Neural cell (in vitro differentiated cells): ENCODE results near the gene ARHGAP10. TPM values are rescaled to one million over a fixed set of nuclear protein-coding genes. Genes with fewer than 3 reads are reported as not detected.

Source experiments
- H2AFZ ChIP-seq: fragments of 200-600, 300-800 bp; sonication (generic), shearing (Covaris generic); 2 replicates; pipeline ENCODE4 v1.6.0; 2014; ENCODE audit warnings: low read depth, mild to moderate bottlenecking, antibody characterized with exemption, low read length, moderate library complexity
- H3F3A ChIP-seq: fragments of 200-600 bp; shearing (Covaris generic); 2 replicates; pipeline ENCODE4 v1.6.1; 2016; ENCODE audit warnings: mild to moderate bottlenecking, moderate library complexity, mixed read lengths, antibody characterized with exemption, low read length; ENCODE audit not compliant: insufficient read depth, poor library complexity, severe bottlenecking
- H3K27ac ChIP-seq: fragments of 200-600, 300-800 bp; sonication (generic), shearing (Covaris generic); 2 replicates; pipeline ENCODE4 v1.5.1; 2014; ENCODE audit warnings: mild to moderate bottlenecking, low read length, moderate library complexity
- H3K27me3 ChIP-seq: fragments of 300-800, 200-600 bp; sonication (generic), shearing (Covaris generic); 2 replicates; pipeline ENCODE4 v1.6.0; 2014; ENCODE audit warnings: mild to moderate bottlenecking, low read depth, low read length, moderate library complexity; ENCODE audit not compliant: insufficient read depth
- H3K36me3 ChIP-seq: fragments of 300-800, 200-600 bp; sonication (generic), shearing (Covaris generic); 2 replicates; pipeline ENCODE4 v1.5.1; 2014; ENCODE audit warnings: mild to moderate bottlenecking, antibody characterized with exemption, low read length, moderate library complexity; ENCODE audit not compliant: insufficient read depth
- H3K4me2 ChIP-seq: fragments of 300-800, 200-600 bp; sonication (generic), shearing (Covaris generic); 2 replicates; pipeline ENCODE4 v1.6.0; 2014; ENCODE audit warnings: mild to moderate bottlenecking, low read length
- H3K4me3 ChIP-seq: fragments of 300-800, 200-600 bp; sonication (generic), shearing (Covaris generic); 2 replicates; pipeline ENCODE4 v1.5.1; 2014; ENCODE audit warnings: mild to moderate bottlenecking, low read length, moderate library complexity
- H3K79me2 ChIP-seq: fragments of 200-600 bp; shearing (Covaris generic); replicated peaks from 2 replicates; pipeline ENCODE4 v1.6.0; 2014; ENCODE audit warnings: mild to moderate bottlenecking, low read length, moderate library complexity; ENCODE audit not compliant: insufficient read depth
- H3K9ac ChIP-seq: fragments of 300-800, 200-600 bp; sonication (generic), shearing (Covaris generic); 2 replicates; pipeline ENCODE4 v1.6.1; 2016; ENCODE audit warnings: mild to moderate bottlenecking, low read length, mixed read lengths
- H3K9me2 ChIP-seq: fragments of 200-600 bp; shearing (Covaris generic); 2 replicates; pipeline ENCODE4 v1.6.1; 2016; ENCODE audit warnings: mild to moderate bottlenecking, low read length, mixed read lengths; ENCODE audit not compliant: insufficient read depth
- H3K9me3 ChIP-seq: fragments of 200-600, 300-800 bp; sonication (generic), shearing (Covaris generic); 2 replicates; pipeline ENCODE4 v1.6.1; 2016; ENCODE audit warnings: mild to moderate bottlenecking, mixed run types, low read length, moderate library complexity, mixed read lengths
- H4K20me1 ChIP-seq: fragments of 200-600 bp; shearing (Covaris generic); 2 replicates; pipeline ENCODE4 v1.6.1; 2016; ENCODE audit warnings: mild to moderate bottlenecking, mixed run types; ENCODE audit not compliant: insufficient read depth
- EP300 ChIP-seq: fragments of 450-650 bp; conservative IDR thresholded peaks from 2 replicates; pipeline ENCODE4 v1.6.1; 2014; ENCODE audit warnings: antibody characterized with exemption, mild to moderate bottlenecking, moderate library complexity; ENCODE audit not compliant: poor library complexity, severe bottlenecking
- EZH2 ChIP-seq: fragments of 200-600, 300-800 bp; shearing (Covaris generic), sonication (generic); IDR thresholded peaks from 2 replicates; pipeline ENCODE4 v1.6.1; 2014; ENCODE audit warnings: antibody characterized with exemption, low read length, borderline replicate concordance, mild to moderate bottlenecking; ENCODE audit not compliant: insufficient read depth, poor library complexity, severe bottlenecking
- MXI1 ChIP-seq: fragments of 450-650 bp; conservative IDR thresholded peaks from 2 replicates; pipeline ENCODE4 v1.6.1; 2014; ENCODE audit warnings: antibody characterized with exemption, mild to moderate bottlenecking; ENCODE audit not compliant: poor library complexity, severe bottlenecking
- POLR2AphosphoS5 ChIP-seq: IDR thresholded peaks from 2 replicates; pipeline ENCODE4 v1.6.1; 2012
- RAD21 ChIP-seq: fragments of 450-650 bp; conservative IDR thresholded peaks from 2 replicates; pipeline ENCODE4 v1.6.1; 2014; ENCODE audit warnings: antibody characterized with exemption, mild to moderate bottlenecking, moderate library complexity
- SMC3 ChIP-seq: fragments of 450-650 bp; conservative IDR thresholded peaks from 2 replicates; pipeline ENCODE4 v1.6.1; 2014; ENCODE audit warnings: antibody characterized with exemption, mild to moderate bottlenecking, moderate library complexity; ENCODE audit not compliant: poor library complexity
- TAF1 ChIP-seq: IDR thresholded peaks from 2 replicates; pipeline ENCODE4 v1.6.1; 2012; ENCODE audit warnings: low read depth
- polyA plus RNA-seq: library from polyadenylated mRNA; depleted of rRNA; stranded (reverse); fragments of >200 nt; gene quantifications from 2 replicates; pipeline ENCODE4 v1.2.3, GENCODE V29; 2014
- TF ChIP-seq, protein P1 (sequence below): fragments of 450-650 bp; IDR thresholded peaks from 2 replicates; pipeline ENCODE4 v1.5.1; 2014; ENCODE audit warnings: antibody characterized with exemption, mild to moderate bottlenecking, moderate library complexity; ENCODE audit not compliant: poor library complexity, severe bottlenecking
- TF ChIP-seq, protein P2 (sequence below): IDR thresholded peaks from 2 replicates; pipeline ENCODE4 v1.6.1; 2012; ENCODE audit warnings: borderline replicate concordance

The ARHGAP10 gene
- polyA plus RNA-seq, 1 donor from 2014 or later = 1.2 TPM

DNA sequence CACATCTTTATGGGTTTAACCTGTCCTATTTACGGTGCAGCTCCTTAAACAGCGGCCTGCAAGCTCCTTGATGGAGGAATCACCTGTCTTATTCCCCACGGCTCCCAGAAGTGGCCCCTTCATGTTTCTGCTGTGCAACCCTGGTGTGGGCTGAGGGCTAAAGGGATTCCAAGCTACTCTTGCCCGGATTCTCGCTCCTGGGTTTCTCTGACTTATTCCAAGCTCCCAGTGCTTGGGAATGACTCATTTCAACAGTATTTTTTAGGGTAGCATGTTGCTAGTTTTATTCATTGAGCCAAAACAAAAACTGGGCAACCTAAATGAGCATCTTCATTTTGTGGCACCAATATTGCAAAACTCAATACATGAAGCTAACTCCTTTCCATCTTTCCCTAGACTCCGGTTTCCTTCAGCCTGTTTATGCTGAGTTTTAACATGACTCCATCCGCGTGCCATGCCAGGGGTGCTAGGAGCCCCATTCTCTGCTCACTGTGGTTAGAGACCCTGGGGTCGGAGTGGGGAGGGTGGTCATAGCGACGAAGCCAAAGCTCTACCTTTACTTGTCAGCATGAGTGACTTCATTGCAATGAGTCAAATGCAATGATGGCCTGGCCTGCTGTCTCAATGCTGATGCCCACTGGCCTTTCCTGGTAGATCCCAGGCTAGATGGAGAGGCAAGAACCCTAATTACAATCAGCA is 360.6 kb downstream of the ARHGAP10 start:
- no peak overlapping the region for H3K4me2 ChIP-seq

DNA sequence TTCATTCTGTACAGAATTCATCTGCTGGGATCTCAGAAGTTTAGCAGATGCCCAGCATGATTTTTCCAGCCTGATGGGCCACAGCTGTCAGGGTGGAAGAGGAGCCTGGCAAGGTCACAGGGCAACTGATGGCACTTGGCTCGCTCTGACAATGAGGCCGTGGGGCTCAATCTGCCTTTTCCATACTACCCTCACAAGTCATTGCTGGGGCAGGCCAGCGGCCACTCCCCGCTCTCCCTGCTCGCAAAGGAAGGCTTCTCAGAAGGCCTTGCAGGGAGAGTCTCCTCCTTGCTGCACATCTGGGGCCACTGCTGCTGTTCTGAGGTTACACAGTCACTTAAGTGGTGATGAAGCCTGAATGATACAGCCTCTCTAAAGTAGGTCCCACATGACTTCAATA is 361.2 kb downstream of the ARHGAP10 start:
- H3K27me3 ChIP-seq = no peaks in the 10 kb centered on the region
- no peak overlapping the region for H3K4me2 ChIP-seq
- no peaks in the 10 kb centered on the region for H3K79me2 ChIP-seq
- H4K20me1 ChIP-seq = no peaks in the 10 kb centered on the region
- no peak overlapping the region for H2AFZ ChIP-seq
- TF ChIP-seq, protein P1, sequence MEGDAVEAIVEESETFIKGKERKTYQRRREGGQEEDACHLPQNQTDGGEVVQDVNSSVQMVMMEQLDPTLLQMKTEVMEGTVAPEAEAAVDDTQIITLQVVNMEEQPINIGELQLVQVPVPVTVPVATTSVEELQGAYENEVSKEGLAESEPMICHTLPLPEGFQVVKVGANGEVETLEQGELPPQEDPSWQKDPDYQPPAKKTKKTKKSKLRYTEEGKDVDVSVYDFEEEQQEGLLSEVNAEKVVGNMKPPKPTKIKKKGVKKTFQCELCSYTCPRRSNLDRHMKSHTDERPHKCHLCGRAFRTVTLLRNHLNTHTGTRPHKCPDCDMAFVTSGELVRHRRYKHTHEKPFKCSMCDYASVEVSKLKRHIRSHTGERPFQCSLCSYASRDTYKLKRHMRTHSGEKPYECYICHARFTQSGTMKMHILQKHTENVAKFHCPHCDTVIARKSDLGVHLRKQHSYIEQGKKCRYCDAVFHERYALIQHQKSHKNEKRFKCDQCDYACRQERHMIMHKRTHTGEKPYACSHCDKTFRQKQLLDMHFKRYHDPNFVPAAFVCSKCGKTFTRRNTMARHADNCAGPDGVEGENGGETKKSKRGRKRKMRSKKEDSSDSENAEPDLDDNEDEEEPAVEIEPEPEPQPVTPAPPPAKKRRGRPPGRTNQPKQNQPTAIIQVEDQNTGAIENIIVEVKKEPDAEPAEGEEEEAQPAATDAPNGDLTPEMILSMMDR = no peak
- no peak for TF ChIP-seq SMC3
- TF ChIP-seq MXI1 = no peak
- no peak for TF ChIP-seq TAF1
- TF ChIP-seq RAD21 = no peak
- TF ChIP-seq, protein P2, sequence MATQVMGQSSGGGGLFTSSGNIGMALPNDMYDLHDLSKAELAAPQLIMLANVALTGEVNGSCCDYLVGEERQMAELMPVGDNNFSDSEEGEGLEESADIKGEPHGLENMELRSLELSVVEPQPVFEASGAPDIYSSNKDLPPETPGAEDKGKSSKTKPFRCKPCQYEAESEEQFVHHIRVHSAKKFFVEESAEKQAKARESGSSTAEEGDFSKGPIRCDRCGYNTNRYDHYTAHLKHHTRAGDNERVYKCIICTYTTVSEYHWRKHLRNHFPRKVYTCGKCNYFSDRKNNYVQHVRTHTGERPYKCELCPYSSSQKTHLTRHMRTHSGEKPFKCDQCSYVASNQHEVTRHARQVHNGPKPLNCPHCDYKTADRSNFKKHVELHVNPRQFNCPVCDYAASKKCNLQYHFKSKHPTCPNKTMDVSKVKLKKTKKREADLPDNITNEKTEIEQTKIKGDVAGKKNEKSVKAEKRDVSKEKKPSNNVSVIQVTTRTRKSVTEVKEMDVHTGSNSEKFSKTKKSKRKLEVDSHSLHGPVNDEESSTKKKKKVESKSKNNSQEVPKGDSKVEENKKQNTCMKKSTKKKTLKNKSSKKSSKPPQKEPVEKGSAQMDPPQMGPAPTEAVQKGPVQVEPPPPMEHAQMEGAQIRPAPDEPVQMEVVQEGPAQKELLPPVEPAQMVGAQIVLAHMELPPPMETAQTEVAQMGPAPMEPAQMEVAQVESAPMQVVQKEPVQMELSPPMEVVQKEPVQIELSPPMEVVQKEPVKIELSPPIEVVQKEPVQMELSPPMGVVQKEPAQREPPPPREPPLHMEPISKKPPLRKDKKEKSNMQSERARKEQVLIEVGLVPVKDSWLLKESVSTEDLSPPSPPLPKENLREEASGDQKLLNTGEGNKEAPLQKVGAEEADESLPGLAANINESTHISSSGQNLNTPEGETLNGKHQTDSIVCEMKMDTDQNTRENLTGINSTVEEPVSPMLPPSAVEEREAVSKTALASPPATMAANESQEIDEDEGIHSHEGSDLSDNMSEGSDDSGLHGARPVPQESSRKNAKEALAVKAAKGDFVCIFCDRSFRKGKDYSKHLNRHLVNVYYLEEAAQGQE = no peak
- H3K4me3 ChIP-seq = no peak overlapping the region
- no peaks in the 10 kb centered on the region for H3K9me3 ChIP-seq
- H3K27ac ChIP-seq = no peak overlapping the region
- no peak overlapping the region for H3K9ac ChIP-seq
- H3F3A ChIP-seq = no peaks in the 10 kb centered on the region
- no peaks in the 10 kb centered on the region for H3K9me2 ChIP-seq
- H3K36me3 ChIP-seq = no peaks in the 10 kb centered on the region

More for the DNA sequence above, 360.6 kb downstream of the ARHGAP10 start:
- Histone ChIP-seq H3K79me2 (no peaks in the 10 kb centered on the region), H4K20me1 (no peaks in the 10 kb centered on the region), H3K4me3 (no peak overlapping the region), H3K9me3 (no peaks in the 10 kb centered on the region), H3K9ac (no peak overlapping the region), H3K27me3 (no peaks in the 10 kb centered on the region), H2AFZ (no peak overlapping the region), H3K9me2 (no peaks in the 10 kb centered on the region), H3K36me3 (no peaks in the 10 kb centered on the region), H3F3A (no peaks in the 10 kb centered on the region), H3K27ac (no peak overlapping the region)
- TF ChIP-seq, protein P2 = no peak
- TF ChIP-seq SMC3 (no peak), RAD21 (no peak), EZH2 (no peak), TAF1 (no peak), MXI1 (no peak), EP300 (no peak), POLR2AphosphoS5 (no peak)
- TF ChIP-seq, protein P1 = no peak
